Measurements from ENCODE around the gene RIMS4.

GRCh38 chr20:44836601-44837120 lies 26.3 kb upstream of the RIMS4 start:
- TF ChIP-seq, protein P1, sequence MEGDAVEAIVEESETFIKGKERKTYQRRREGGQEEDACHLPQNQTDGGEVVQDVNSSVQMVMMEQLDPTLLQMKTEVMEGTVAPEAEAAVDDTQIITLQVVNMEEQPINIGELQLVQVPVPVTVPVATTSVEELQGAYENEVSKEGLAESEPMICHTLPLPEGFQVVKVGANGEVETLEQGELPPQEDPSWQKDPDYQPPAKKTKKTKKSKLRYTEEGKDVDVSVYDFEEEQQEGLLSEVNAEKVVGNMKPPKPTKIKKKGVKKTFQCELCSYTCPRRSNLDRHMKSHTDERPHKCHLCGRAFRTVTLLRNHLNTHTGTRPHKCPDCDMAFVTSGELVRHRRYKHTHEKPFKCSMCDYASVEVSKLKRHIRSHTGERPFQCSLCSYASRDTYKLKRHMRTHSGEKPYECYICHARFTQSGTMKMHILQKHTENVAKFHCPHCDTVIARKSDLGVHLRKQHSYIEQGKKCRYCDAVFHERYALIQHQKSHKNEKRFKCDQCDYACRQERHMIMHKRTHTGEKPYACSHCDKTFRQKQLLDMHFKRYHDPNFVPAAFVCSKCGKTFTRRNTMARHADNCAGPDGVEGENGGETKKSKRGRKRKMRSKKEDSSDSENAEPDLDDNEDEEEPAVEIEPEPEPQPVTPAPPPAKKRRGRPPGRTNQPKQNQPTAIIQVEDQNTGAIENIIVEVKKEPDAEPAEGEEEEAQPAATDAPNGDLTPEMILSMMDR (IDR thresholded peaks at IDR 0.05), result no peak
- no peak for TF ChIP-seq EZH2 (IDR thresholded peaks at IDR 0.05)
- no peak for TF ChIP-seq EZH2phosphoT487 (IDR thresholded peaks at IDR 0.05)

All from neural progenitor cell (in vitro differentiated cells).